Duodenal mucosa (tissue), 2 donors: ENCODE data around the gene AQP3.
A peak's percentile ranks its signal among the peaks of the same experiment; 100 is the strongest.
"Not testable (repeated sequence)": the region's sequence is repeated elsewhere in the genome, so short reads cannot be mapped to it uniquely, and the experiment has no call there.

Experiments
- H3K27ac ChIP-seq: one replicate; pipeline ENCODE4 v1.7.0; 2013; ENCODE audit warnings: low read depth, low read length
- H3K27me3 ChIP-seq, 2 donors: one replicate each; pipeline ENCODE4 v1.7.0; 2013; ENCODE audit warnings: low read length in 2 of 2, control low read depth in 1 of 2; ENCODE audit not compliant: insufficient read depth in 2 of 2, control insufficient read depth in 1 of 2
- H3K36me3 ChIP-seq, 2 donors: one replicate each; pipeline ENCODE4 v1.7.0; 2013; ENCODE audit warnings: low read length in 2 of 2, control low read depth in 1 of 2; ENCODE audit not compliant: insufficient read depth in 2 of 2, control insufficient read depth in 1 of 2
- H3K4me1 ChIP-seq, 2 donors: one replicate each; pipeline ENCODE4 v1.7.0; 2013; ENCODE audit warnings: low read length in 2 of 2, control low read depth in 1 of 2; ENCODE audit not compliant: insufficient read depth in 2 of 2, control insufficient read depth in 1 of 2
- H3K4me3 ChIP-seq, 2 donors: one replicate each; pipeline ENCODE4 v1.7.0; 2013; ENCODE audit warnings: low read length in 2 of 2, low read depth in 1 of 2
- H3K9ac ChIP-seq, 2 donors: one replicate each; pipeline ENCODE4 v1.7.0; 2013; ENCODE audit warnings: low read length in 2 of 2, low read depth in 1 of 2
- H3K9me3 ChIP-seq, 2 donors: one replicate each; pipeline ENCODE4 v1.7.0; 2013; ENCODE audit warnings: low read length in 2 of 2, control low read depth in 1 of 2; ENCODE audit not compliant: control insufficient read depth in 1 of 2

Gene AQP3

GRCh38 chr9:33416996-33417395, 30.4 kb downstream of the AQP3 start:
- H3K4me1 ChIP-seq: peaks cover 33 to 39% of the 10 kb centered on the region in 2 donors
- H3K9me3 ChIP-seq: no peaks in the 10 kb centered on the region
- no peak overlapping the region for H3K27ac ChIP-seq
- H3K4me3 ChIP-seq: no peak overlapping the region
- no peaks in the 10 kb centered on the region for H3K36me3 ChIP-seq
- H3K9ac ChIP-seq: no peak overlapping the region
- no peaks in the 10 kb centered on the region for H3K27me3 ChIP-seq

- Histone ChIP-seq H3K9ac (peak overlapping the region; percentile 1 to 49), H3K4me1 (peaks cover 33 to 39% of the 10 kb centered on the region in 2 donors), H3K4me3 (peak overlapping the region in 1 of 2 donors; percentile 23), H3K27me3 (no peaks in the 10 kb centered on the region), H3K36me3 (no peaks in the 10 kb centered on the region), H3K9me3 (no peaks in the 10 kb centered on the region), H3K27ac (no peak overlapping the region)
Observed at GRCh38 chr9:33415501-33416038, 31.8 kb downstream of the AQP3 start.

GRCh38 chr9:33414889-33415500, 32.4 kb downstream of the AQP3 start:
- H3K9ac ChIP-seq: no peak overlapping the region
- H3K9me3 ChIP-seq: no peaks in the 10 kb centered on the region
- no peak overlapping the region for H3K27ac ChIP-seq
- H3K36me3 ChIP-seq: no peaks in the 10 kb centered on the region
- peaks cover 33 to 39% of the 10 kb centered on the region in 2 donors for H3K4me1 ChIP-seq
- no peak overlapping the region for H3K4me3 ChIP-seq
- no peaks in the 10 kb centered on the region for H3K27me3 ChIP-seq

- no peaks in the 10 kb centered on the region for H3K9me3 ChIP-seq
- no peak overlapping the region for H3K27ac ChIP-seq
- H3K9ac ChIP-seq: no peak overlapping the region
- no peak overlapping the region for H3K4me3 ChIP-seq
- H3K4me1 ChIP-seq: peaks cover 33 to 39% of the 10 kb centered on the region in 2 donors
- no peaks in the 10 kb centered on the region for H3K36me3 ChIP-seq
- no peaks in the 10 kb centered on the region for H3K27me3 ChIP-seq
Observed at GRCh38 chr9:33414268-33414667, 33.1 kb downstream of the AQP3 start.

GRCh38 chr9:33408087-33408486, 39.3 kb downstream of the AQP3 start:
- no peaks in the 10 kb centered on the region for H3K9me3 ChIP-seq
- no peaks in the 10 kb centered on the region for H3K4me1 ChIP-seq
- no peaks in the 10 kb centered on the region for H3K27me3 ChIP-seq
- H3K4me3 ChIP-seq: no peak overlapping the region
- no peak overlapping the region for H3K27ac ChIP-seq
- H3K36me3 ChIP-seq: no peaks in the 10 kb centered on the region
- no peak overlapping the region for H3K9ac ChIP-seq

- Histone ChIP-seq H3K4me3 (no peak overlapping the region), H3K9ac (no peak overlapping the region), H3K36me3 (no peaks in the 10 kb centered on the region), H3K27me3 (no peaks in the 10 kb centered on the region), H3K9me3 (no peaks in the 10 kb centered on the region), H3K27ac (no peak overlapping the region), H3K4me1 (no peaks in the 10 kb centered on the region)
Observed at GRCh38 chr9:33407061-33407460, 40.3 kb downstream of the AQP3 start.

- Histone ChIP-seq H3K9me3 (no peaks in the 10 kb centered on the region), H3K4me3 (no peak overlapping the region), H3K27me3 (no peaks in the 10 kb centered on the region), H3K36me3 (no peaks in the 10 kb centered on the region), H3K9ac (no peak overlapping the region), H3K4me1 (no peaks in the 10 kb centered on the region), H3K27ac (no peak overlapping the region)
Observed at GRCh38 chr9:33404788-33405362, 42.5 kb downstream of the AQP3 start.

GRCh38 chr9:33403941-33404787, 43.2 kb downstream of the AQP3 start:
- Histone ChIP-seq H3K9me3 (no peaks in the 10 kb centered on the region), H3K27me3 (no peaks in the 10 kb centered on the region), H3K36me3 (no peaks in the 10 kb centered on the region), H3K9ac (no peak overlapping the region), H3K27ac (no peak overlapping the region), H3K4me1 (no peaks in the 10 kb centered on the region), H3K4me3 (no peak overlapping the region)

- not testable (repeated sequence) for H3K9me3 ChIP-seq, H3K9ac ChIP-seq, H3K4me1 ChIP-seq, H3K36me3 ChIP-seq, H3K4me3 ChIP-seq, H3K27me3 ChIP-seq, H3K27ac ChIP-seq
Observed at GRCh38 chr9:33402371-33402770, 45.0 kb downstream of the AQP3 start, which contains the start of gene AQP7. Gene AQP7, minus strand, starts transcription at chr9:33402568. Its CDS starts 1,306 bp downstream, at chr9:33401262.

- not testable (repeated sequence) for H3K4me3 ChIP-seq, H3K4me1 ChIP-seq, H3K9me3 ChIP-seq, H3K27me3 ChIP-seq, H3K9ac ChIP-seq, H3K36me3 ChIP-seq, H3K27ac ChIP-seq
Observed at GRCh38 chr9:33401809-33402208, 45.6 kb downstream of the AQP3 start.
